Spleen (tissue), 11 donors: ENCODE data around the gene NRAP. TPM values are rescaled to one million over a fixed set of nuclear protein-coding genes. Genes with fewer than 3 reads are reported as not detected.

Experiments used
- DNase-seq: peaks from one replicate; pipeline ENCODE4 v3.0.0-alpha.2; 2020
- H3K27ac ChIP-seq, 8 donors: fragments of 200-600 bp; sonication (generic) in 7 of 8; 1 replicate in 4 of 8; 2 replicates in 4 of 8; pipeline versions ENCODE4 v1.5.0 to v1.8.0; 2016 to 2021; ENCODE audit warnings: inconsistent platforms in 4 of 8, mild to moderate bottlenecking in 4 of 8, moderate library complexity in 1 of 8
- H3K27me3 ChIP-seq, 7 donors: fragments of 200-600 bp; sonication (generic) in 6 of 7; replicated peaks in 1 of 7; 1 replicate in 4 of 7; 2 replicates in 3 of 7; pipeline versions ENCODE4 v1.5.0 to v1.8.0; 2016 to 2021; ENCODE audit warnings: inconsistent platforms in 3 of 7, mild to moderate bottlenecking in 1 of 7
- H3K36me3 ChIP-seq, 6 donors: fragments of 200-600 bp; sonication (generic) in 5 of 6; 1 replicate in 4 of 6; 2 replicates in 2 of 6; pipeline versions ENCODE4 v1.5.0 to v1.8.0; 2016 to 2021; ENCODE audit warnings: inconsistent platforms in 2 of 6
- H3K4me1 ChIP-seq, 6 donors: fragments of 200-600 bp; sonication (generic) in 5 of 6; 1 replicate in 3 of 6; 2 replicates in 3 of 6; pipeline versions ENCODE4 v1.5.0 to v1.8.0; 2016 to 2021; ENCODE audit warnings: inconsistent platforms in 3 of 6
- H3K4me3 ChIP-seq, 8 donors: fragments of 200-600 bp; sonication (generic) in 7 of 8; 1 replicate in 4 of 8; 2 replicates in 4 of 8; pipeline versions ENCODE4 v1.5.0 to v1.8.0; 2016 to 2021; ENCODE audit warnings: inconsistent platforms in 4 of 8, mild to moderate bottlenecking in 4 of 8, moderate library complexity in 2 of 8
- H3K9me3 ChIP-seq, 8 donors: fragments of 200-600 bp; sonication (generic) in 7 of 8; 1 replicate in 4 of 8; 2 replicates in 4 of 8; pipeline versions ENCODE4 v1.5.0 to v1.8.0; 2016 to 2021; ENCODE audit warnings: inconsistent platforms in 4 of 8
- POLR2A ChIP-seq, 3 donors: fragments of 450-650 bp; IDR thresholded peaks; one replicate each; pipeline ENCODE4 v1.5.1; 2017; ENCODE audit warnings: antibody characterized with exemption in 3 of 3, mild to moderate bottlenecking in 1 of 3
- POLR2AphosphoS5 ChIP-seq, 3 donors: sonication (generic); formaldehyde crosslinking; IDR thresholded peaks; one replicate each; pipeline ENCODE4 v1.5.1; 2017; ENCODE audit warnings: antibody characterized with exemption in 3 of 3
- WGBS, 5 donors: extraction: QIAGEN DNeasy Blood & Tissue Kit in 3 of 5; methylation state at CpG; one replicate each; pipeline versions ENCODE4 v1.1.5 to v1.1.7; 2013 to 2018; 5-methylcytosine and 5-hydroxymethylcytosine counted together
- intact Hi-C: fragments of 100-400 bp; cut with DNase I; formaldehyde crosslinking; loops from one replicate; pipeline ENCODE4 v1.15.0; 2023; ENCODE audit warnings: low total_unique reads
- polyA plus RNA-seq, 3 donors: library from polyadenylated mRNA; stranded (reverse); fragments of 200-250 nt; gene quantifications; one replicate each; pipeline ENCODE4 v1.2.1, GENCODE V29; 2013
- total RNA-seq, 7 donors: library from RNA; depleted of rRNA in 3 of 7; stranded (reverse); fragments of >200 nt in 3 of 7; fragmentation: NEBNext Ultra II Directional in 4 of 7; extraction: Animal tissue kit (Norgen Biotek cat#: 25700) in 4 of 7; gene quantifications; one replicate each; pipeline versions ENCODE4 v1.1.0 to v1.2.1, GENCODE V29; 2016 to 2021
- TF ChIP-seq, protein P1 (sequence below), 11 experiments: fragments of 200-600 bp in 7 of 11; fragments of 450-650 bp in 4 of 11; sonication (generic) in 4 of 11; IDR thresholded peaks in 8 of 11; conservative IDR thresholded peaks in 3 of 11; 1 replicate in 7 of 11; 2 replicates in 4 of 11; pipeline versions ENCODE4 v1.4.0 to v1.8.0; 2016 to 2021; ENCODE audit warnings: antibody characterized with exemption in 11 of 11, inconsistent platforms in 4 of 11, mild to moderate bottlenecking in 1 of 11
- donor health status: healthy with polysubstance abuse.
- donor health status: DM: no; HTN: no; CAD: no; lungs with moderate emphysema.
- donor health status: DM: no; HTN: no; CAD: no.
- donor health status: Bipolar disorder and iron deficiency.
- donor health status: healthy.
- donor health status: DM: no; HTN: no; CAD: no.
- donor health status: DM: yes; HTN: yes; CAD: no.

NRAP gene
- total and polyA plus RNA-seq, 10 donors = 0.03 to 0.13 (median 0.04) TPM; not detected in 6

DNA sequence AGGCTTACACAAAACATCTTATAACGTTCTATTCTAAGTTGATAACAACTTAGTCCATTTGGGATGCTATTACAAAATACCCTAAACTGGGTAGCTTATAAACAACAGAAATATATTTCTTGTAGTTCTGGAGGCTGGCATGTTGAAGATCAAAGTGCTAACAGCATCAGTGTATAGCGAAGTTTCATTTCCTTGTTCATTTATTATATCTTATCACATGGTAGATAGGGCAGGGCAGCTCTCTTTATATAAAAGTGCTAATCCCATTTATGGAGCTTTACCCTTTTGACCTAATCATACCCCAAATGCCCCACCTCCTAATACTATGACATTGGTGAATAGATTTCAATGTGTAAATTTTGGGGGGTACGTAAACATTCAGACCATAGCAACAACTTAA, 22.2 kb upstream of the NRAP start:
- Histone ChIP-seq H3K36me3 (peaks cover 0 to 21% (median 0%) of the 10 kb centered on the region in 6 donors), H3K9me3 (peaks cover 3 to 71% (median 49%) of the 10 kb centered on the region in 8 donors), H3K27ac (no peak overlapping the region), H3K27me3 (no peaks in the 10 kb centered on the region), H3K4me1 (peaks cover 11 to 42% (median 18%) of the 10 kb centered on the region in 6 donors), H3K4me3 (no peak overlapping the region)
- DNase-seq = no peak
- TF ChIP-seq, protein P1, sequence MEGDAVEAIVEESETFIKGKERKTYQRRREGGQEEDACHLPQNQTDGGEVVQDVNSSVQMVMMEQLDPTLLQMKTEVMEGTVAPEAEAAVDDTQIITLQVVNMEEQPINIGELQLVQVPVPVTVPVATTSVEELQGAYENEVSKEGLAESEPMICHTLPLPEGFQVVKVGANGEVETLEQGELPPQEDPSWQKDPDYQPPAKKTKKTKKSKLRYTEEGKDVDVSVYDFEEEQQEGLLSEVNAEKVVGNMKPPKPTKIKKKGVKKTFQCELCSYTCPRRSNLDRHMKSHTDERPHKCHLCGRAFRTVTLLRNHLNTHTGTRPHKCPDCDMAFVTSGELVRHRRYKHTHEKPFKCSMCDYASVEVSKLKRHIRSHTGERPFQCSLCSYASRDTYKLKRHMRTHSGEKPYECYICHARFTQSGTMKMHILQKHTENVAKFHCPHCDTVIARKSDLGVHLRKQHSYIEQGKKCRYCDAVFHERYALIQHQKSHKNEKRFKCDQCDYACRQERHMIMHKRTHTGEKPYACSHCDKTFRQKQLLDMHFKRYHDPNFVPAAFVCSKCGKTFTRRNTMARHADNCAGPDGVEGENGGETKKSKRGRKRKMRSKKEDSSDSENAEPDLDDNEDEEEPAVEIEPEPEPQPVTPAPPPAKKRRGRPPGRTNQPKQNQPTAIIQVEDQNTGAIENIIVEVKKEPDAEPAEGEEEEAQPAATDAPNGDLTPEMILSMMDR (IDR thresholded peaks at IDR 0.05 in 8 of 11, conservative IDR thresholded peaks at IDR 0.05 in 3 of 11) = no peak
- TF ChIP-seq POLR2AphosphoS5 (IDR thresholded peaks at IDR 0.05) (no peak), POLR2A (IDR thresholded peaks at IDR 0.05) (no peak)
- 91 to 94% (median 91%) methylated on average over 3 of the region's 3 CpGs for WGBS, 5 donors
- intact Hi-C loops = no loop called here

DNA sequence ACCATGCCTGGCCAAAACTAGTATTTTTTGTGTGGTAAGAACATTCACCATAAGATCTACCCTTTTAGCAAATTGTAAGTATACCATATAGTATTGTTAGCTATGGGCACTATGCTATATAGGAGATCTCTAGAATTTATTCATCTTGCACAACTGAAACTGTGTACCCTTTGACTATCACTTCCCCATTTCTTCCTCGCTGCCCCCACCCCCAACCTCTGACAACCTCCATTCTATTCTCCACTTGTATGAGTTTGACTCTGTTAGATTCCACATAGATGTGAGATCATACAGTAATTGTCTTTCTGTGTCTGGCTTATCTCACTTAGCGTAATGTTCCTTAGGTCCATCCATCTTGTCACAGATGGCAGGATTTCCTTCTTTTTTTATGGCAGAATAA, 19.5 kb upstream of the NRAP start:
- TF ChIP-seq POLR2AphosphoS5 (IDR thresholded peaks at IDR 0.05) (no peak), POLR2A (IDR thresholded peaks at IDR 0.05) (no peak)
- TF ChIP-seq, protein P1 (IDR thresholded peaks at IDR 0.05 in 8 of 11, conservative IDR thresholded peaks at IDR 0.05 in 3 of 11) = no peak
- Histone ChIP-seq H3K27ac (no peak overlapping the region), H3K27me3 (no peaks in the 10 kb centered on the region), H3K4me1 (peaks cover 12 to 52% (median 25%) of the 10 kb centered on the region in 6 donors), H3K4me3 (no peak overlapping the region), H3K9me3 (peaks cover 3 to 45% (median 33%) of the 10 kb centered on the region in 8 donors), H3K36me3 (peaks cover 0 to 20% (median 0%) of the 10 kb centered on the region in 6 donors)
- 66 to 83% (median 75%) methylated on average over 2 of the region's 2 CpGs for WGBS, 5 donors
- DNase-seq = no peak
- intact Hi-C loops = no loop called here

- intact Hi-C loops = no loop called here
- DNase-seq = no peak
- TF ChIP-seq, protein P1 (IDR thresholded peaks at IDR 0.05 in 8 of 11, conservative IDR thresholded peaks at IDR 0.05 in 3 of 11) = no peak
- TF ChIP-seq POLR2AphosphoS5 (IDR thresholded peaks at IDR 0.05) (no peak), POLR2A (IDR thresholded peaks at IDR 0.05) (no peak)
- Histone ChIP-seq H3K36me3 (peaks cover 0 to 10% (median 0%) of the 10 kb centered on the region in 6 donors), H3K4me1 (peaks cover 12 to 52% (median 25%) of the 10 kb centered on the region in 6 donors), H3K9me3 (peaks cover 3 to 30% (median 20%) of the 10 kb centered on the region in 8 donors), H3K27me3 (no peaks in the 10 kb centered on the region), H3K27ac (peak overlapping the region in 7 of 8 donors; percentile 87 to 97 (median 95)), H3K4me3 (peak overlapping the region in 2 of 8 donors; percentile 84 to 100)
- WGBS, 5 donors = 46 to 61% (median 57%) methylated on average over 5 of the region's 5 CpGs
Observed at GRCh38 chr10:113681533-113682470, 18.0 kb upstream of the NRAP start.
